ENCODE results near the gene SLC6A13. TPM values are rescaled to one million over a fixed set of nuclear protein-coding genes. Genes with fewer than 3 reads are reported as not detected.
A peak's percentile ranks its signal among the peaks of the same experiment; 100 is the strongest.

SLC6A13 gene
- total and polyA plus RNA-seq, 2 of the 8 experiments (the other 6 are each of a cell fraction or from before 2014, with no cell fraction given): 0.03 TPM; not detected in 1

DNA sequence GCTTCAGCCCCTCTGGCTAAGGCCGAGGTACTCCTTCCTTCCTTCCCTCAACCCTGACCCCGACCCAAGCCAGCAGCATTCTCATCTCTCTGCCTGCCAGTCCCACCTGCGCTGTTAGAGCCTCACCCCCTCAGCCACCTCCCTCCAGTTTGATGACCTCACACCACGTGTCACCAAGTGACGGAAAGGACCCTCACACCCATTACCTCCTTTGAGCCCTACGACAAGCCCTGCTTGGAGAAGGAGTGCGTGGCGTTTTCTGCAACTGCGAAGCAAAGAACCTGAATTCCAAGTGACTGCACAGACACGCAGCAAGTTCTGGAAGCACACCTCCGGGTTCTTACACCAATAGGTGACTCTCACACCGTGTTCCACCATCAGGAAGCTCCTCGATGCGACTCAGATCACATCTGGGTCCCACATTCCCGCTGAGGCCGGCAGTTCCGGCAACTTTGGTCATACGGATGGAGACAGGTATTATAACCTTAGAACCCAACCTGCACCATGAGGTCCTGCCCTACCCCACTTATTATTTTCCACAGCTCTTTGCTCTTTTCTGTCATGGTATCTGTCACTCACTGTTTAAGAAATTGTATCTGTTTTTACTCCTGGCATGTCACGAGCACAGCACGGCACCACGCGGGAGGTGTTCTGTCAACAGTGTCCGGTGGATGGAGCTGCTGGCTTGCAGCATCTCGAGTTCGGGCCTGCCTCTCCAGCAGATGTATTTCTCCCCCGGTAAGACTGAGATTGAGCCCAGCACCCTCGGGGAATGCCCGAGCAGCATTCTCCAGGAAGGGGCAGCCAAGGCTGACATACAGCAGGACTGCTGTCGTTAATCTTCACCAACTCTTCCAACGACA, 43.7 kb downstream of the SLC6A13 start:
- CTCF ChIA-PET (ENCODE audit: partially characterized antibody): interaction anchor here (0.6 to 6.9 kb wide), 43 partner anchors 8 to 224 kb away, joined by 3 to 101 read pairs (median 7); no protein-coding TSS in a partner anchor
- WGBS, 2 experiments (ENCODE audit: extremely low coverage in 1 of 2, insufficient coverage in 1 of 2, insufficient read length in 1 of 2, insufficient replicate concordance in 2 of 2, low coverage in 1 of 2, low lambda C conversion rate in 2 of 2, missing lambda C conversion rate in 1 of 2): 89% methylated on average over 29 of the region's 30 CpGs; no CpG with 5 or more reads in 1 of the 2 experiments

More for the DNA sequence above, 43.7 kb downstream of the SLC6A13 start:
- Histone ChIP-seq H3K23me2 (ENCODE audit: low read depth, low read length) (peaks cover 4% of the 10 kb centered on the region; the same call in 1 of the 2 replicates), H3K79me1 (ENCODE audit: low read depth, low read length) (no peaks in the 10 kb centered on the region), H4K91ac (replicated peaks; ENCODE audit: insufficient read length, low read length) (no peak overlapping the region), H2BK20ac (ENCODE audit: low read length) (no peak overlapping the region), H3K4me1 (replicated peaks in 1 of 4; ENCODE audit: control insufficient read depth in 3 of 4, insufficient read depth in 4 of 4, low read length in 3 of 4) (peaks cover 0 to 14% (median 12%) of the 10 kb centered on the region in 4 experiments; a peak in 6 of 7 replicates), H3K36me3 (ENCODE audit: control insufficient read depth in 2 of 4, insufficient read depth in 4 of 4, low read length in 3 of 4) (no peaks in the 10 kb centered on the region), H3K14ac (ENCODE audit: insufficient read length) (no peak overlapping the region), H2BK12ac (ENCODE audit: low read depth, low read length) (0 out of 2 replicates have a peak overlapping the region, but pooled peaks have one; percentile 68), H3K79me2 (ENCODE audit: control insufficient read depth in 1 of 2, insufficient read depth in 2 of 2, low read length in 2 of 2) (no peaks in the 10 kb centered on the region), H3K27me3 (replicated peaks in 1 of 4; ENCODE audit: control insufficient read depth in 3 of 4, extremely low read depth in 1 of 4, insufficient read depth in 3 of 4, low read length in 3 of 4) (peaks cover 0 to 3% (median 0%) of the 10 kb centered on the region in 4 experiments; a peak in 1 of 7 replicates), H3K56ac (replicated peaks; ENCODE audit: insufficient read length, low read depth, low read length) (no peak overlapping the region), H2BK15ac (ENCODE audit: low read length) (peak overlapping the region; percentile 98), H3K23ac (ENCODE audit: insufficient read length) (no peak overlapping the region), H2AFZ (ENCODE audit: low read length) (no peak overlapping the region), H3K4ac (replicated peaks; ENCODE audit: insufficient read length, low read depth, low read length) (no peak overlapping the region), H3K18ac (ENCODE audit: extremely low read depth, low read length) (no peak overlapping the region), H3K4me2 (ENCODE audit: insufficient read depth in 1 of 2, low read depth in 2 of 2, low read length in 2 of 2) (no peak overlapping the region), H2BK120ac (replicated peaks; ENCODE audit: low read depth, low read length) (no peak overlapping the region), H3K27ac (ENCODE audit: low read depth, low read length) (no peak overlapping the region), H2BK5ac (ENCODE audit: low read depth, low read length) (no peak overlapping the region), H3K9me3 (ENCODE audit: insufficient read depth in 2 of 2, low read depth in 1 of 2, low read length in 1 of 2) (no peaks in the 10 kb centered on the region), H3K4me3 (ENCODE audit: extremely low read depth in 1 of 4, insufficient read depth in 2 of 4, low read depth in 3 of 4, low read length in 4 of 4) (no peak overlapping the region), H4K5ac (ENCODE audit: insufficient read length, low read depth, low read length) (no peak overlapping the region), H3K9ac (replicated peaks in 1 of 4; ENCODE audit: extremely low read depth in 1 of 4, low read depth in 3 of 4, low read length in 3 of 4) (no peak overlapping the region), H2AK5ac (ENCODE audit: low read depth, low read length) (no peak overlapping the region), H4K20me1 (replicated peaks in 1 of 2; ENCODE audit: control insufficient read depth in 1 of 2, insufficient read depth in 2 of 2, low read length in 2 of 2) (no peaks in the 10 kb centered on the region), H4K8ac (ENCODE audit: extremely low read depth, insufficient read depth, low read length) (no peak overlapping the region)
- POLR2A ChIA-PET (ENCODE audit: partially characterized antibody): interaction anchor here (1.3 kb wide), 1 partner anchor 29 kb away, joined by 3 read pairs; no protein-coding TSS in a partner anchor
- FAIRE-seq: no peak
- no peak for DNase-seq (ENCODE audit: low read depth in 1 of 2, low spot score in 2 of 2)
- TF ChIP-seq CHD2 (IDR thresholded peaks at IDR 0.05; ENCODE audit: low read length) (no peak), SIN3A (conservative IDR thresholded peaks at IDR 0.05 in 1 of 2, IDR thresholded peaks at IDR 0.05 in 1 of 2; ENCODE audit: low read depth in 1 of 2, low read length in 2 of 2) (no peak), RFX5 (IDR thresholded peaks at IDR 0.05; ENCODE audit: borderline replicate concordance, low read depth, low read length) (no peak), GABPA (IDR thresholded peaks at IDR 0.05; ENCODE audit: borderline replicate concordance, insufficient read depth, low read length) (no peak), SP1 (IDR thresholded peaks at IDR 0.05; ENCODE audit: low read depth, low read length) (no peak), SUZ12 (IDR thresholded peaks at IDR 0.05; ENCODE audit: low read length) (no peak), SP4 (IDR thresholded peaks at IDR 0.05; ENCODE audit: low read length) (no peak), RAD21 (IDR thresholded peaks at IDR 0.05 in 1 of 2, conservative IDR thresholded peaks at IDR 0.05 in 1 of 2; ENCODE audit: low read depth in 2 of 2, low read length in 2 of 2) (no peak)
